ENCODE results near the gene PCBD1. TPM values are rescaled to one million over a fixed set of nuclear protein-coding genes. Genes with fewer than 3 reads are reported as not detected.

PCBD1 gene
- total and polyA plus RNA-seq, 3 donors from 2014 or later = 49.6 to 71.2 (median 61.9) TPM

- no peaks in the 10 kb centered on the region for H3K36me3 ChIP-seq (ENCODE audit: low read depth, missing control alignments)
- H3K4me3 ChIP-seq = no peak overlapping the region
- intact Hi-C loops (cut with DNase I; ENCODE audit: low total_unique reads) = no loop called here
- no peak overlapping the region for H3K27ac ChIP-seq
- DNase-seq = no peak
- WGBS, 2 donors = 64 to 83% methylated on average over 1 of the region's 1 CpG
- TF ChIP-seq CTCF (IDR thresholded peaks at IDR 0.05) (no peak), POLR2A (IDR thresholded peaks at IDR 0.05) (no peak)
- no peaks in the 10 kb centered on the region for H3K9me3 ChIP-seq
- no peaks in the 10 kb centered on the region for H3K27me3 ChIP-seq
- peaks cover 19% of the 10 kb centered on the region for H3K4me1 ChIP-seq
Observed at GRCh38 chr10:70891627-70892026, 3.3 kb upstream of the PCBD1 start.

GRCh38 chr10:70890917-70891431, 2.6 kb upstream of the PCBD1 start:
- Histone ChIP-seq H3K27me3 (no peaks in the 10 kb centered on the region), H3K4me3 (no peak overlapping the region), H3K9me3 (no peaks in the 10 kb centered on the region), H3K36me3 (ENCODE audit: low read depth, missing control alignments) (no peaks in the 10 kb centered on the region), H3K4me1 (peaks cover 19% of the 10 kb centered on the region), H3K27ac (peak overlapping the region in 1 of 2 donors; percentile 41)
- peak; percentile 90 for DNase-seq
- 58 to 61% methylated on average over 5 to 7 of the region's 7 CpGs for WGBS, 2 donors
- no peak for TF ChIP-seq POLR2A (IDR thresholded peaks at IDR 0.05)
- no peak for TF ChIP-seq CTCF (IDR thresholded peaks at IDR 0.05)
- intact Hi-C loops (cut with DNase I; ENCODE audit: low total_unique reads) = no loop called here

- no peaks in the 10 kb centered on the region for H3K27me3 ChIP-seq
- peak overlapping the region in 1 of 2 donors; percentile 96 for H3K27ac ChIP-seq
- WGBS, 2 donors = 58 to 70% methylated on average over 3 of the region's 3 CpGs
- H3K36me3 ChIP-seq (ENCODE audit: low read depth, missing control alignments) = no peaks in the 10 kb centered on the region
- H3K9me3 ChIP-seq = no peaks in the 10 kb centered on the region
- no peak for DNase-seq
- peaks cover 19% of the 10 kb centered on the region for H3K4me1 ChIP-seq
- intact Hi-C loops (cut with DNase I; ENCODE audit: low total_unique reads) = loop anchor here (10.0 kb wide), 1 partner anchor 344 kb away; no protein-coding TSS in a partner anchor
- no peak for TF ChIP-seq CTCF (IDR thresholded peaks at IDR 0.05)
- no peak overlapping the region for H3K4me3 ChIP-seq
Observed at GRCh38 chr10:70889291-70889690, 926 bp upstream of the PCBD1 start.

- no peak for TF ChIP-seq CTCF (IDR thresholded peaks at IDR 0.05)
- no peak for TF ChIP-seq POLR2A (IDR thresholded peaks at IDR 0.05)
- Histone ChIP-seq H3K4me1 (peaks cover 19% of the 10 kb centered on the region), H3K36me3 (ENCODE audit: low read depth, missing control alignments) (no peaks in the 10 kb centered on the region), H3K27ac (peak overlapping the region; percentile 92 to 96), H3K27me3 (no peaks in the 10 kb centered on the region), H3K9me3 (no peaks in the 10 kb centered on the region), H3K4me3 (peak overlapping the region; percentile 79 to 84)
- 56 to 73% methylated on average over 5 to 12 of the region's 12 CpGs for WGBS, 2 donors
- intact Hi-C loops (cut with DNase I; ENCODE audit: low total_unique reads) = loop anchor here (10.0 kb wide), 1 partner anchor 342 kb away; no protein-coding TSS in a partner anchor
- no peak for DNase-seq
Observed at GRCh38 chr10:70886921-70887665, 1.3 kb downstream of the PCBD1 start.

Data from testis (tissue), 3 donors.